ENCODE data around the gene HOXA5.

DNA sequence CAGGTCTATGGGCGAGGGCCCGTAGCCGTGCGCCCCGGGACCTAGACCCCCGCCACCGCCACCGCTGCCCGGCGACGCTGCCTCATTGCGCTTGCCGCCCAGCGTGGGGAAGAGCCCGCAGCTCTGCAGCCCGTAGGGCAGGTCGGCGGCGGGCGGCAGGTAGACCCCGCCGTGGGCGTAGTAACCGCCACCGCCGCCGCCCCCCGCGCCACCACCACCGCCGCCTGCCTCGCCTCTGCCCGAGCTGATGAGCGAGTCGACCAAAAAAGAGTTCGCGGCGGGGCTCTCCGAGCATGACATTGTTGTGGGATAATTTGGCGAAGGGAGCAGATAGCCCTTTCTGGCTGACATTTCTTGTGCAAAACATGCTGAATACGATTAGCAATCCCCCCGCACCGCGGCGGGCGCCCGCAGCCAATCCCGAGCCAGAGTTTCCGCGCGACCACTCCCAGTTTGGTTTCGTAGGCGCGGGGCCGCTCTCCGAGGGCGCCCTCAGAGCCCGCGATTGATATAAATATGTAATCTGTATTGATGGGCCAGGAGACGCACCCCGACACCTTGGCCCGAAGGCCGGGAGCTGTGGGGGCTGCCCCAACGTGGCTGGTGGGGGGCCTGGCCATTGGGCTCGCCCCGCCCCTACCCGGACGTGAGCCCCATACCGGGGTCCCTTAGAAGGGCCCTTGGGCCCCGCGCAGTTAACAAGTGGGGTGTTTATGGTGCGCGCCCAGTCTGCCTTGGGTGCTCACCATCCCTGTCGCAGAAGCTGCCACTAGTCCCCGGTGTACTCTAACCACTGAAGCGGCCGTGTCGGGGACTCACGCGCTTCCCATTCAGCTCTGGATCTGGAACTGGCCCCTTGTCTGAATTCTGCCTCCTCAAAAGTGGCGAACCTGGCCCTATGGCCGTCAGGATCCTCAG, 30.7 kb upstream of the HOXA5 start, which contains the start of gene HOXA10:
- no peak for TF ChIP-seq CTCF (IDR thresholded peaks at IDR 0.05; ENCODE audit: low read length)
- TF ChIP-seq EZH2phosphoT487 (IDR thresholded peaks at IDR 0.05; ENCODE audit: low read length): no peak
- TF ChIP-seq EZH2 (optimal IDR thresholded peaks at IDR 0.05; ENCODE audit: low read depth, low read length): no peak

Measured in MM.1S (cell line).